AG20443 (cell line): ENCODE measurements around the gene SHISA6.

Experiments used
- DNase-seq: peaks from one replicate; pipeline ENCODE4 v3.0.0; 2012; ENCODE audit warnings: low spot score, mixed read lengths

Gene SHISA6

DNA sequence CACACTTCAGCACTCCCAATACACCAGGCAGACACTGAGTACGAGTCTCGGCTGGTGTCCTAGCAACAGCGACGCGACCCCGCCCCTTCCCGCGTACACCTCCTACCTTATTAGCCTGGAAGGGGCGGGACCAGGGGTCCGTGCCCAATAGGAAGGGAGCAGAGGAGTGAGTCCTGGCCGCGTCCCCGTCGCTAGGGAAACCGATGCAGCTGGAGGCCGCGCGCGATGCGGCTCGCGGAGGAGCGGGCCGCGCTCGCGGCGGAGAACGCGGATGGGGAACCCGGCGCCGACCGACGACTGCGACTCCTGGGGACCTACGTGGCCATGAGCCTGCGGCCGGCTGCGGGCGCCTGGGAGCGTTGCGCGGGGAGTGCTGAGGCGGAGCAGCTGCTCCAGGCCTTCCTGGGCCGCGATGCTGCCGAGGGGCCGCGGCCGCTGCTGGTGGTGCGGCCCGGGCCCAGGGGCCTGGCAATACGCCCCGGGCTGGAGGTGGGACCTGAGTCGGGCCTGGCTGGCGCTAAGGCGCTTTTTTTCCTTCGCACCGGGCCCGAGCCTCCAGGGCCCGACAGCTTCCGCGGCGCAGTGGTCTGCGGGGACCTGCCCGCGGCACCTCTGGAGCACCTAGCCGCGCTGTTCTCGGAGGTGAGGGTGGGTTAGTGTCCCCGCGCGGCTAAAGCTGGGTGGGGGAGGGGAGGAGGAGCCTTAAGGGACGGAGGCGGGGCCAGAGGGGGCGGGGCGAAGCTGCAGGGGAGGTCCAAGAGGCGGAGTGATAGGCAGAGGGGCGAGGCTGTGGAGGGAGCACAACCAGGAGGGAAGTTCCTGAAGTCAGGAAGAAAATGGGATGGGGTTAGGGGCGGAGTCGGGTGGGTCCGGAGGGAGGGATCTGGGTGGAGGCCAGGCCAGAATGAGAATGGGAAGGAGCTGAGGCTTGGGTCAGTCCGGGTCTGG lies 357.5 kb downstream of the SHISA6 start, which contains the start of gene DNAH9:
DNAH9 (plus strand) TSS at position 197 of the 948 bp plus-strand sequence; CDS start at position 226, 29 bp downstream.
- peak; percentile 55 for DNase-seq

DNA sequence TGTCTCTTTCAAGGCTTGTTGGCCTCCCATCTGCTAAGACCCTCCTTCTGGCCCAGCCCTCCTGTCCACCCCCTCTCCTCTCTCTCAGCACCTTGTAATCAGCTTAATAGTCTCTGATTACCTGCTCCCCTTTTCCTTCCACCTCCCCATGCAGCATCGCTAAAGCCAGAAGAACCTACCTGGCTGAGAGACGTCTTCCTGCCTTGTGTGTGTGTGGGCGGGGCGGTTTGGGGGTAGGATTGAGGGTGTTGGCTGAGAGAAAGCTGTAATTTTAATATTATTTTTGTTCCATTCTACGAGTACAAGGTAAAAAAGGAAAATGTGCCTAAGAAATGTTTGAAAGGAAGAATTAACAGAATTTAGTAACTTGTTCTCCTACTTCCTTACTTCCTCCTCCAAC lies 360.6 kb downstream of the SHISA6 start:
- DNase-seq: no peak

DNA sequence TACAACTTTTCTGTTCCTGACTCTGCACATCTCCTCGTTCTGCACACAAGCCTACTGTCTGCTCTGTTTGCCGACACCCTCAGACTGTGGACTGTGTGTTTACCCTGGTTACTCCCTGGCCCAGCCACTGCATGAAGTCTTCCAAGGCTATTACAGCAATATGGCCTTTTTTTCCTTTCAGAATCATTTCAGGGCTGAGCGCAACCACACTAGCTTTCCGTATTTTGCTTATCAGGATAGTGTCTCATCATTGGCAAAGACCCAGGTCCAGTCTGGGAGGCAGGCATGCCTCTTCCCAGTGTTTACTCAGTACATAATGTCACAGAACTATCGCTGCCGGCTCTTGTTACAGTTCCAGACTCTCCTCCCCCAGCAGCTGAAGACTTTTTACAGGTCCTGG lies 367.4 kb downstream of the SHISA6 start:
- DNase-seq: no peak

DNA sequence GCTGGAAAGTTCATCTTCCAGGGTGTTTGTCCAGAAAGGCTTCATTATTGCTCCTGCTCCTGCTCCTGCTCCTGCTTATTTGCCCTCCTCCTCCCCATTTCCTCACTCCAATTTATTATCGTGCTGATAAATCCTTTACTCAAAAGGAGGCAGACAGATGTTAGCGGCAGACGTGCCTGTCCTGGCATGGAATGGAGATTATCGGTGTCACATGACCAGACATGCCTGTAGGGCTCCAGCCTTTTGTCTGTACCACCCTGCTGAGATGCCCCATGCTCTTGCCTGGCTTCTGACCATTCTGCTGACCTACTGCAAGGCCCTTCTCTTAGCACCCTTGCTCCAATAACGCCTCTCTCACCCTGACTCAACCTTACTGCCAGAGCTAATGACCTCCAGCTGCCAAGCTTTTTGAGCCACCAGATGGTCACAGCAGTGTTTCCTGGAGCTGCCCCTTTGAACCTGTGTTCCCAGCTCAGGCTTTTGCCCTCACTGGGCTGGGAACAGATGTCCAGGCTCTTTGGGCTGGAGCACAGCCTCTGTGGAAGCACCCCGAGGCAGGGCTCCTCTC lies 370.1 kb downstream of the SHISA6 start:
- no peak for DNase-seq

DNA sequence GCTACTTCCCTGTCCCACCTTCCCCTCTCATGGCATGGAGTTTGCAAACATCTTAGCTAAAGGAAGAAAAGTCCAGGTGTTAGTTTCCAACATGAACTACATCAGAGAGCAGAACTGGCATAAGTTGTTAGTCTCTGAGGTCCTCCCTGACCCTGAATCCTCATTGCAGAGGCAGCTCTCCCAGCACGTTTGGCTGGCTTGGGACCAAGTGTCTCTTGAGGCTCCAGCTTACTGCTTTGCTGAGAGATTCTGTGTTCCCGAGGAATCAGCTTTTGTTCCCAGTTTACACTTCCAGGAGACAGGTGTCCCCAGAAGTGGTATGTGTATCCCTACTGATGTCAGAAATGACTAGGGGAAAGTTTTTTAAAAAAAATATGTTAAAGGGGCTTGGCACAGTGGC lies 371.9 kb downstream of the SHISA6 start:
- no peak for DNase-seq
